NCI-H82 treated with DMSO at 0.1 percent for 48 hours (cell line): ENCODE results near the gene PTGS1.
"Not testable (repeated sequence)": the region's sequence is repeated elsewhere in the genome, so short reads cannot be mapped to it uniquely, and the experiment has no call there.

Source experiments
- DNase-seq: peaks from one replicate; lab custom pipeline; 2025; ENCODE audit not compliant: unreplicated experiment; lab: John Stamatoyannopoulos, UW

Gene PTGS1

DNA sequence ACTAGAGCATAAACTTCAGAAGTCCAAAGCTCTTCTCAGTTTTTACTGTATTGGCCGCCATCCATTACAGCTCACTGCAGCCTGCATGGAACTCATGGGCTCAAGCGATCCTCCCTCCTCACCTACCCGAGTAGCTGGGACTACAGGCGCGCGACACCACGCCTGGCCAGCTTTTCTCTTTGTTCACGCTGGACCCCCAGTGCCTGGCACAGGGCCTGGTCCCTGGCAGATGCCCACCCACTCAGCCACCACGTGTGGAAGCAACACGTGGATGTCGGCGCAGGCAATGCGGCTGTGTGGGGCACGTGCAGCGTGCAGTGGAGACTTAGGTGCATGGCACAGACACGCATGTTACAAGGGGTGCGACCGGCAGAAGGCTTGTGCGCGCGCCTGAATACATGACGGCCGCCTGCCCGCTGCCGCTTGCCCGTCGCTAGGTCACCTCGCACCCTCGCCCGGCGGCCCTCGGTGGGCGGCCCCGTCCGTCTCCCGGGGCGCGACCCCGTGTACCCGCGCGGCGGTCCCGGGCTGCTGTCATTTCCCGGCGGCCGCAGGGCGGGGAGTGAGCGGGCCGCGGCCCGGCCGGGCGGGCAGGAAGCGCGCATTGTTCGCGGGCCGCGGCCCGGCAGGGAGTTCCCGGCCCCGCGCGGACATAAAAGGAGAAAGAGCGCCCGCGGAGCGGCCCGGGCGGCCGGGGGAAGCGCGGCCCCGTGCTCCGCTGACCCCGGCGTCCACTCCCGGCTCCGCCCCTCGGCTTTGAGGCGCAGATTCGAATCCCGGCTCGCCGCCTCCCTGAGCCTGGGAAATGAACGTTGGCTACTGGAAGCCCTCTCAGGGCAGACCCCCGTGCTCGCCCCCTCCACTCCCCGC lies 24.1 kb upstream of the PTGS1 start:
- no peak for DNase-seq

- DNase-seq = no peak
Observed at GRCh38 chr9:122347348-122348287, 23.2 kb upstream of the PTGS1 start.

DNA sequence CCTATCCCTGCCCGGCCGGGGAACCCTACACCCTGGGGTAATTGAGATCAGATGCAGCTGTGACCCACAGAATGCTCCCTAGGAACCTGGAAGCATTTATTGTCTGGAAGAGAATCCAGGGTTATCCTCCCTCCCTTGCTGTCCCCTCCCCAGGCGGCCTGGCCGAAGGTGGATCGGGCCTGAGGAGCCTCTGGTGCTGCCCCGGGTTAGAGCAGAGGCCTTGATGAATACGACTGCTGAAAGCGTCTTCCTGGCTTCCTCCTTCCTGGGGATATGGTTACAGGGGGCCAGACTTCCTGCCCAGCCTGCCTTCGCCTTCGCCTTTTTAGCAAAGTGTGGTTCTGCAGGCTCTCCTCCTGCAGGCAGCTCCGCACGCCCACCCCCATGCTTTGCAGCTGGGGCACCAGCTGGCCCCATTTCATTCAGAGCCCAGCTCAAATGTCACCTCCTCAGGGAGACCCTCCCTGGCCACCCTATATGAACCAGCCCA lies 22.5 kb upstream of the PTGS1 start:
- DNase-seq = no peak

DNA sequence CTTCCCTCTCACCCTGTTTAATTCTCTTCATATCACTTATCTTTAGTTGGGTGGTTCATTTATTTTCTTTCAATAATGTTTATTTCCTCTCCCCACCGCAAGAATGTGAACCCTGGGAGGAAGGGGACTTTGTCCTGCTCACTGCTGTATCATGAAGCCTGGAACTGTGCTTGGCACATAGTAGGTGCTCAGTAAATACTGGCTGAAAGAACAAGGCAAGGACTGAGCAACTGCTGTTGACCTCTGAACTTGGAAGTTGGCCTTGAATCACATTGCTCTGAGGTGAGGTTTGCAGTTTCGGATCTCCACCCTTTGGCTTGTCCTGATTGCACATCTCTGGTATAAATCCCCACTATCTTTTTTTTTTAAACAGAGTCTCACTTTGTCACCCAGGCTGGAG lies 22.0 kb upstream of the PTGS1 start:
- DNase-seq = no peak

DNA sequence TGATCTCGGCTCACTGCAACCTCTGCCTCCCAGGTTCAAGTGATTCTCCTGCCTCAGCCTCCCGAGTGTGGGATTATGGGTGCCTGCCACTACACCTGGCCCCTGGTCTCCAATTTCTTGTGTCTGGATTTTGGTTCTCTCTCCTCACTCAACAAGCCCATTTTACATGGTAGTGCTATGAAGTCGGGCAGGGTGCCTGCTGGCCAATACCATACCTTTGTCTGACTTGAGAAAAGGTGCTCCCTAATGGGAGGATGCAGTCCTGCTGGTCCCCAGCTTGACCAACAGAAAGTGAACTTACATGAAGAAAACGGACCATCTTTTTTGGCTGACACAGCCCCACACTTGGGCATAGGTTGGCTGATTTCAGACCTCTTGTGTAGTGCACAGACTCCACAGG lies 21.6 kb upstream of the PTGS1 start:
- DNase-seq = no peak

DNA sequence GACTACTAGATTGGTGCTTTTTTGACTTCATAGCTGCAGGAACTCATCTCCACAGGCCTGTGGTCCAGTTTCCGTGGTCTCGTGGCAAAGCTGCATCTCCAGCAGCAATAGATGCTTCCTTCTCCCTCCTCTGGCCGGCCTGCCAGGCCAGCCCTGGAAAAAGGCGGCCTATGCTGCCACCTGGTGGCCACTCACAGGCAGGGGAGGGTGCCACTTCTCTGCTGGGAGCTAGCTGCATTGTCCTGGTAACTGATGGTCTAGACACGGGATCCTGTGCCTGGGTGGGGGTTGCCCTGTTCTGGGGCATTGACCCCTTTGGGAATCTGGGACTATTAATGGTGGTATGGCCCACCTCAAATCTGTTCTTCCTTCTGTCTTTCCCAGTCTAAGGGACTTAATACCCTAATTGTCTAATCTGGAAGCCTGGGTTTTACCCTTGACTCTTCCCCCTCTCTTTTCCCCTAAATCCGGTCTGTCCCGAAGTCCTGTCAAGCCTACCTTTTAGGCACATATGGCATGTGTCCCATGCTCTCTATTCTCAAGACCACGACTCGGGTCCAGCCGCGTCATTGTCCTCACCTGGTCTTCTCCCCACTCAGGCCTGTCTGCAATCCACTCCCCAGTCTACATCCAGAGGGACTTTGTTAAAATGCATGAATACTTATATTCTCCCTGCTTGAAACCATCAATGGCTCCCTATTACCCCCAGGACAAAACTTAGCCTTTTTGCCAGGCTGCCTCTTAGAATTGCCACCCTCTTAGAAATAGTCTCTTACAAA lies 20.1 kb upstream of the PTGS1 start:
- DNase-seq = peak; percentile 12

GRCh38 chr9:122354536-122355199 lies 16.2 kb upstream of the PTGS1 start:
- DNase-seq = no peak

DNA sequence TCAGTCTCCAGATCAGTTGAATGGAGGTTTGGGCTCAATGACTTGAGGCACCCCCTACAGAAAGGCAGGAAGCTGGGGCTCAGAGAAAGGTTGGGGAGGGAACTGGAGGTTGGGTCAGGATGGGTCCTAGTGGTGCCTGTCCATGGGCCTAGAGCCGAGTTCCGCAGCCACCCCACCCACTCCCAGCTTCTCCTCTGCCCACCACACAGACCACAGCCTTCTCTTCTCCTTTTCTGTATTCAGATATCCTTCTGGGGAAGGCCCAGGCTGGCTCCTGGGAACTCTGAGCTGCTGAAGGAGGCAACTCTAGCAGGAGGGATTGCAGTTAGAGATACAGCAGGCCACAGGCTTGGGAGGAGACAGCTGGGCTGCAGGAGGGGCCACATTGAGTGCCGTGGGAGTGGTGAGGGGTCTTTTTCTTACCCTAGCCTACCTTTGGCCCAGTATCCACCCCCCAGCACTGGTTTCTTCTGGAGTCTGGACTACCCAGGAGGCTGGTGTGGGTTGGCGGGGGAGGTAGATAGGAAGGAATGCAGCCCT lies 15.4 kb upstream of the PTGS1 start:
- DNase-seq = no peak

- DNase-seq = no peak
Observed at GRCh38 chr9:122356627-122357026, 14.2 kb upstream of the PTGS1 start.

GRCh38 chr9:122360891-122361290 lies 9.9 kb upstream of the PTGS1 start:
- DNase-seq = no peak

DNA sequence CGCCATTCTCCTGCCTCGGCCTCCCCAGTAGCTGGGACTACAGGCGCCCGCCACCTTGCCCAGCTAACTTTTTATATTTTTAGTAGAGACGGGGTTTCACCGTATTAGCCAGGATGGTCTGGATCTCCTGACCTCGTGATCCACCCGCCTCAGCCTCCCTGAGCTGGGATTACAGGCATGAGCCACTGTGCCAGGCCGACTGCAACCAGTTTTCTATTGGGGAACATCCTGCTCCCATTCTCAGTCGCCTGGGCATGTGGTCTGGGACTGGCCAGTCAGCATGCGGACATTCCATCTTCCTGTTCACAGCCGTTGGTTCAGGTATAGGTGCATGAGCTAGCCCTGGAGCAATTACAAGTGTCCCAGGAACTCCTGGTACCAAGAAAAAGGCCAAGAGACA lies 7.7 kb upstream of the PTGS1 start:
- not testable (repeated sequence) for DNase-seq

GRCh38 chr9:122364117-122364782 lies 6.6 kb upstream of the PTGS1 start:
- DNase-seq = no peak

DNA sequence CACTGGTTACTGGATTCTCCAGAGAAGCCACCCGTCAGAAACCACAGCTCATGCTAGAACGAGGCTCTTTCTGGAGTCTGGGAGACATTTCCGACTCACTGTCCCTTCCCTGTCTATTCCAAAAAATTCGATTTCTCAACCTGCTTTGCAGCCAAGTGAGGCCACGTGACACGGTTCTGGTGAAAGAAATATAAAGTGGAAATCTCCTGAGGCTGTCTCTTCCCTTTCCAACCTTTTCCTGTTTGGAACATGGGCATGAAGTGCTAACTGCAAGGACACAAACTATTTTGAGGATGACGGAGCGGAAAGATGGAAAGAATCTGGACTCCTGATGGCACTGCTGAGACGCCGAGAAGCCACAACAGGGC lies 6.1 kb upstream of the PTGS1 start:
- no peak for DNase-seq

- DNase-seq = no peak
Observed at GRCh38 chr9:122366074-122366660, 4.7 kb upstream of the PTGS1 start.

DNA sequence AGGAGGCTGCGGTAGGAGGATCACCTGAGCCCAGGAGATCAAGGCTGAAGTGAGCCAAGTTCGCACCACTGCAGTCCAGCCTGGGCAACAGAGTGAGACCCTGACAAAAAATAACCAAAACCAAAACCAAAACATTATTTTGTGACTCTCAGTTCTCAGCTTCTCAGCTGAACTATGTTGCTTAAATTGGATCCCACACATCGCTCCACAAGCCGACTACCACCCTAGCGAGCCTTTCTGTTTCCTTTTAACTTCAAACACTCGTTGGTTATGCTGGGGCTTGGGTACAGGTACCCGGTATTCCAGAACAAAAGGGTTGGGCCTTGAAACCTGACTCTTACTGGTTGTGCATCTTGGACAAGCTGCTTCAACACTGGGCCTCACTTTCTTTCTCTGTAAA lies 3.8 kb upstream of the PTGS1 start:
- DNase-seq = no peak

DNA sequence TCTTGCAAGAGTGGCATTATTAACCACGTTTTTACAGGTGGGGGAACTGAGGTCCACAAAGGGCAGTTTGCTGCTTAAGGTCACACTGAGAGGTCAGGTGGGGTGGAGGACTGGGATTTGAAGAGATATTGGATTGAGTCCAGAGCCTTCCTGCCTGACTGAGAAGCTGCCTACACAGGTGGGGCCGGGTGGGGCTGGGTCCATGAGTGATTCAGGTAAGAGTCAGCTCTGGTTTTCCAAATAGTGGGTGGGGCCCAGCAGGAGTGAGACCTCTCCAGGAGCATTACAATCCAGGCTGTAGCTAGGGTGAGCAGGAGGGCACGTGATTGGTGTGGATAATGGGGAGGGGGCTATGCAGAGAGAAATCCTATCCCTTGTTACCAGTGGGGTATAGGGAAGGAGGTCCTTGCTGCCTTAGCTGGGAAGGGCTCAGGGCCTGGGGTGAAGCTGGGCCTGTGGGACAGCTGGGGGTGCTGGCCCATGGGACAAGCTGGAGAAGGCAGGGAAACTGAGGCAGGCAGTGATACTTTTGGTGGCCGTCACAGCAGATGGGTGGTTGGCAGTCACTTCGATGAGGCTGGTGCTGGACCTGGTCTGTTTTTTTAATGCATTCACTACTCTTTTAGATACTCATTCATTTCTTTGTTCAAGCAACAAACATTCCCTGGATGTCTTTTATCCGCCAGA lies 2.9 kb upstream of the PTGS1 start:
- no peak for DNase-seq

GRCh38 chr9:122368642-122369041 lies 2.2 kb upstream of the PTGS1 start:
- no peak for DNase-seq

DNA sequence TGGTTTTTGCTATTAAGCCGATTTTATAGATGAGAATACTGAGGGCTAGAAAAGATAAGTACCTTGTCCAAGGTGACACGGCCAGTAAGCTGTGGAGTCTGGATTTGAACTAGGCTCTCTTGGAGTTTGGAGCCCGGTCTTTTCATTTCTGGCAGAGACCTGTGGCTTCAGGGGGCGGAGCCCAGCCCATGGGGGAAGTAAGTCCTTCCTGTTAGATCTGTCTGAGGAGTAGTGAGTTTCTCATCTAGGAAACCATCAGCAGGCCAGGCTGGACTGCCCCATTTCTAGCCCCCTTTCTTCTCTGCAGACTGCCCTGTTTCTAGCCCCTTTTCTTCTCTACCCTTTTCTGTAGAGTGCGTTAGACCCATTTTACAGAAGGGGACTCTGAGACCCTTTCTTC lies 521 bp upstream of the PTGS1 start:
- DNase-seq = no peak

- DNase-seq = no peak
Observed at GRCh38 chr9:122371846-122372245, 1.0 kb downstream of the PTGS1 start.
